Measurements from ENCODE around the gene SORBS1.

SORBS1 gene

GRCh38 chr10:95343573-95343972 is 217.6 kb downstream of the SORBS1 start (continued):
- TF ChIP-seq POU6F1 (CRISPR knock-in tag; IDR thresholded peaks at IDR 0.05; ENCODE audit: borderline replicate concordance, low read depth) (no peak), CSDC2 (CRISPR knock-in tag; IDR thresholded peaks at IDR 0.05) (no peak)

- no peak for TF ChIP-seq RARB (CRISPR knock-in tag; IDR thresholded peaks at IDR 0.05)
- TF ChIP-seq ISL1 (CRISPR knock-in tag; IDR thresholded peaks at IDR 0.05) = peak; percentile 56
- ATAC-seq = peak; percentile 87
Measured at GRCh38 chr10:95341716-95342130, 219.4 kb downstream of the SORBS1 start.

- TF ChIP-seq PATZ1 (CRISPR knock-in tag; IDR thresholded peaks at IDR 0.05; ENCODE audit: borderline replicate concordance) = no peak
- no peak for TF ChIP-seq CSDC2 (CRISPR knock-in tag; IDR thresholded peaks at IDR 0.05)
- TF ChIP-seq CSRNP3 (CRISPR knock-in tag; IDR thresholded peaks at IDR 0.05) = no peak
- TF ChIP-seq PPARA (CRISPR knock-in tag; IDR thresholded peaks at IDR 0.05; ENCODE audit: borderline replicate concordance) = no peak
- TF ChIP-seq ISL1 (CRISPR knock-in tag; IDR thresholded peaks at IDR 0.05) = no peak
- no peak for TF ChIP-seq TSHZ2 (CRISPR knock-in tag; IDR thresholded peaks at IDR 0.05)
- TF ChIP-seq ZNF8 (CRISPR knock-in tag; IDR thresholded peaks at IDR 0.05) = no peak
- no peak for TF ChIP-seq ZNF565 (CRISPR knock-in tag; conservative IDR thresholded peaks at IDR 0.05; ENCODE audit: low read depth)
- TF ChIP-seq ZC3H10 (CRISPR knock-in tag; IDR thresholded peaks at IDR 0.05) = no peak
- TF ChIP-seq ZNF70 (CRISPR knock-in tag; IDR thresholded peaks at IDR 0.05) = no peak
- no peak for TF ChIP-seq ZFP30 (CRISPR knock-in tag; IDR thresholded peaks at IDR 0.05)
- no peak for TF ChIP-seq RARB (CRISPR knock-in tag; IDR thresholded peaks at IDR 0.05)
- no peak for TF ChIP-seq GLIS3 (CRISPR knock-in tag; IDR thresholded peaks at IDR 0.05)
- no peak for TF ChIP-seq ARNTL (CRISPR knock-in tag; IDR thresholded peaks at IDR 0.05; ENCODE audit: borderline replicate concordance, low read depth)
- no peak for TF ChIP-seq POU6F1 (CRISPR knock-in tag; IDR thresholded peaks at IDR 0.05; ENCODE audit: borderline replicate concordance, low read depth)
- no peak for TF ChIP-seq CREB5 (CRISPR knock-in tag; IDR thresholded peaks at IDR 0.05; ENCODE audit: low read depth)
- no peak for TF ChIP-seq OSR1 (CRISPR knock-in tag; IDR thresholded peaks at IDR 0.05)
- ATAC-seq = no peak
Measured at GRCh38 chr10:95339863-95340262, 221.3 kb downstream of the SORBS1 start.

Measured in SK-N-SH treated with all-trans-retinoic acid at 6 μM for 48 hours (cell line).